K562 (cell line): ENCODE data around the gene MKLN1. TPM values are rescaled to one million over a fixed set of nuclear protein-coding genes. Genes with fewer than 3 reads are reported as not detected.

Experiments
- ARNT ChIP-seq, 2 experiments: fragments of 450-650 bp; IDR thresholded peaks; 2 replicates each; pipeline ENCODE4 v1.6.1; 2016; ENCODE audit warnings: mild to moderate bottlenecking in 1 of 2
- DDX20 ChIP-seq: fragments of 450-650 bp; IDR thresholded peaks from 2 replicates; pipeline ENCODE4 v1.6.1; 2016; ENCODE audit warnings: missing genetic modification characterization, low read depth, mild to moderate bottlenecking, missing compliant biosample characterization, moderate library complexity
- FOXA3 ChIP-seq, 2 experiments: fragments of 450-650 bp in 1 of 2; sonication (generic) in 1 of 2; formaldehyde crosslinking; IDR thresholded peaks in 1 of 2; conservative IDR thresholded peaks in 1 of 2; 2 replicates each; pipeline versions ENCODE4 v1.4.0 to v1.8.0; 2020 to 2022; ENCODE audit warnings: mild to moderate bottlenecking in 2 of 2, missing genetic modification reagents in 1 of 2
- JUND ChIP-seq, 2 experiments: IDR thresholded peaks; 2 replicates in 1 of 2; 3 replicates in 1 of 2; pipeline ENCODE4 v1.6.1; 2011; ENCODE audit warnings: borderline replicate concordance in 2 of 2, low read depth in 2 of 2, low read length in 2 of 2, improper control_type of control experiment in 1 of 2, missing biosample characterization in 1 of 2, missing genetic modification characterization in 1 of 2, missing genetic modification reagents in 1 of 2
- KHSRP ChIP-seq: fragments of 450-650 bp; IDR thresholded peaks from 2 replicates; pipeline ENCODE4 v1.6.1; 2017
- NFATC3 ChIP-seq: fragments of 450-650 bp; IDR thresholded peaks from 2 replicates; pipeline ENCODE4 v1.6.1; 2017; ENCODE audit warnings: mild to moderate bottlenecking
- NFE2 ChIP-seq: IDR thresholded peaks from 2 replicates; pipeline ENCODE4 v1.6.1; 2014; ENCODE audit warnings: antibody characterized with exemption, low read depth
- THAP12 ChIP-seq: fragments of 250-450 bp; sonication (Bioruptor Pico); IDR thresholded peaks from 2 replicates; pipeline ENCODE4 v1.9.0; 2021; ENCODE audit warnings: mild to moderate bottlenecking, inconsistent platforms
- ZNF518B ChIP-seq: fragments of 250-450 bp; sonication (Bioruptor Pico); IDR thresholded peaks from 2 replicates; pipeline ENCODE4 v1.5.0; 2021; ENCODE audit warnings: mild to moderate bottlenecking, moderate library complexity
- polyA plus RNA-seq, 8 experiments: library from polyadenylated mRNA; depleted of rRNA in 4 of 8; stranded (reverse) in 5 of 8; unstranded in 3 of 8; fragments of >200 nt; fragmentation: Nextera tagmentation in 2 of 8; fragmentation: Illumina TruSeq in 1 of 8; extraction: Ambion mirVana in 2 of 8; extraction: Trizol in 1 of 8; gene quantifications; 2 replicates each; pipeline versions ENCODE4 v1.2.1 to v1.2.3, GENCODE V29; 2011 to 2014; ENCODE audit warnings: inconsistent platforms in 1 of 8, missing spikeins in 1 of 8
- total RNA-seq, 7 experiments: library from RNA; depleted of rRNA in 6 of 7; stranded (reverse); fragments of >200 nt in 6 of 7; fragmentation: Illumina TruSeq in 2 of 7; extraction: Trizol in 2 of 7; gene quantifications; 2 replicates each; pipeline versions ENCODE4 v1.2.1 to v1.2.3, GENCODE V29; 2011 to 2021; ENCODE audit warnings: low replicate concordance in 1 of 7
- TF ChIP-seq, protein P1 (sequence below): sonication (generic); formaldehyde crosslinking; IDR thresholded peaks from 2 replicates; pipeline ENCODE4 v1.8.1; 2023; ENCODE audit warnings: missing genetic modification reagents, mild to moderate bottlenecking, borderline replicate concordance
- TF ChIP-seq, protein P2 (sequence below): sonication (generic); formaldehyde crosslinking; IDR thresholded peaks from 2 replicates; pipeline ENCODE4 v1.9.0; 2022; ENCODE audit warnings: mild to moderate bottlenecking, missing genetic modification reagents
- TF ChIP-seq, protein P3 (sequence below): fragments of 450-650 bp; IDR thresholded peaks from 2 replicates; pipeline ENCODE4 v1.6.1; 2016

MKLN1 gene
- total and polyA plus RNA-seq, 9 of the 15 experiments (the other 6 are each of a cell fraction or from before 2014, with no cell fraction given) = 18.6 to 80.4 (median 56.0) TPM

GRCh38 chr7:131325179-131325840 is 2.4 kb upstream of the MKLN1 start (continued):
- TF ChIP-seq JUND (IDR thresholded peaks at IDR 0.05; ENCODE audit: borderline replicate concordance, low read depth, low read length) = peak; percentile 92
- peak; percentile 80; the same call in 2 of the 3 replicates for TF ChIP-seq JUND (tag; IDR thresholded peaks at IDR 0.05; ENCODE audit: borderline replicate concordance, low read depth, low read length)
- no peak for TF ChIP-seq FOXA3 (CRISPR knock-in tag; conservative IDR thresholded peaks at IDR 0.05 in 1 of 2, IDR thresholded peaks at IDR 0.05 in 1 of 2)
- TF ChIP-seq ARNT (IDR thresholded peaks at IDR 0.05) = no peak
- no peak for TF ChIP-seq THAP12
- no peak for TF ChIP-seq ZNF518B
- no peak for TF ChIP-seq NFATC3
- peak; percentile 41; the same call in 1 of the 2 replicates for TF ChIP-seq DDX20 (tag)
- TF ChIP-seq, protein P1, sequence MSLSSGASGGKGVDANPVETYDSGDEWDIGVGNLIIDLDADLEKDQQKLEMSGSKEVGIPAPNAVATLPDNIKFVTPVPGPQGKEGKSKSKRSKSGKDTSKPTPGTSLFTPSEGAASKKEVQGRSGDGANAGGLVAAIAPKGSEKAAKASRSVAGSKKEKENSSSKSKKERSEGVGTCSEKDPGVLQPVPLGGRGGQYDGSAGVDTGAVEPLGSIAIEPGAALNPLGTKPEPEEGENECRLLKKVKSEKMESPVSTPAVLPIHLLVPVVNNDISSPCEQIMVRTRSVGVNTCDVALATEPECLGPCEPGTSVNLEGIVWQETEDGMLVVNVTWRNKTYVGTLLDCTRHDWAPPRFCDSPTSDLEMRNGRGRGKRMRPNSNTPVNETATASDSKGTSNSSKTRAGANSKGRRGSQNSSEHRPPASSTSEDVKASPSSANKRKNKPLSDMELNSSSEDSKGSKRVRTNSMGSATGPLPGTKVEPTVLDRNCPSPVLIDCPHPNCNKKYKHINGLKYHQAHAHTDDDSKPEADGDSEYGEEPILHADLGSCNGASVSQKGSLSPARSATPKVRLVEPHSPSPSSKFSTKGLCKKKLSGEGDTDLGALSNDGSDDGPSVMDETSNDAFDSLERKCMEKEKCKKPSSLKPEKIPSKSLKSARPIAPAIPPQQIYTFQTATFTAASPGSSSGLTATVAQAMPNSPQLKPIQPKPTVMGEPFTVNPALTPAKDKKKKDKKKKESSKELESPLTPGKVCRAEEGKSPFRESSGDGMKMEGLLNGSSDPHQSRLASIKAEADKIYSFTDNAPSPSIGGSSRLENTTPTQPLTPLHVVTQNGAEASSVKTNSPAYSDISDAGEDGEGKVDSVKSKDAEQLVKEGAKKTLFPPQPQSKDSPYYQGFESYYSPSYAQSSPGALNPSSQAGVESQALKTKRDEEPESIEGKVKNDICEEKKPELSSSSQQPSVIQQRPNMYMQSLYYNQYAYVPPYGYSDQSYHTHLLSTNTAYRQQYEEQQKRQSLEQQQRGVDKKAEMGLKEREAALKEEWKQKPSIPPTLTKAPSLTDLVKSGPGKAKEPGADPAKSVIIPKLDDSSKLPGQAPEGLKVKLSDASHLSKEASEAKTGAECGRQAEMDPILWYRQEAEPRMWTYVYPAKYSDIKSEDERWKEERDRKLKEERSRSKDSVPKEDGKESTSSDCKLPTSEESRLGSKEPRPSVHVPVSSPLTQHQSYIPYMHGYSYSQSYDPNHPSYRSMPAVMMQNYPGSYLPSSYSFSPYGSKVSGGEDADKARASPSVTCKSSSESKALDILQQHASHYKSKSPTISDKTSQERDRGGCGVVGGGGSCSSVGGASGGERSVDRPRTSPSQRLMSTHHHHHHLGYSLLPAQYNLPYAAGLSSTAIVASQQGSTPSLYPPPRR (CRISPR knock-in tag) = no peak
- TF ChIP-seq, protein P2, sequence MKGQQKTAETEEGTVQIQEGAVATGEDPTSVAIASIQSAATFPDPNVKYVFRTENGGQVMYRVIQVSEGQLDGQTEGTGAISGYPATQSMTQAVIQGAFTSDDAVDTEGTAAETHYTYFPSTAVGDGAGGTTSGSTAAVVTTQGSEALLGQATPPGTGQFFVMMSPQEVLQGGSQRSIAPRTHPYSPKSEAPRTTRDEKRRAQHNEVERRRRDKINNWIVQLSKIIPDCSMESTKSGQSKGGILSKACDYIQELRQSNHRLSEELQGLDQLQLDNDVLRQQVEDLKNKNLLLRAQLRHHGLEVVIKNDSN (CRISPR knock-in tag) = peak; percentile 41; the same call in 1 of the 2 replicates
- TF ChIP-seq, protein P3, sequence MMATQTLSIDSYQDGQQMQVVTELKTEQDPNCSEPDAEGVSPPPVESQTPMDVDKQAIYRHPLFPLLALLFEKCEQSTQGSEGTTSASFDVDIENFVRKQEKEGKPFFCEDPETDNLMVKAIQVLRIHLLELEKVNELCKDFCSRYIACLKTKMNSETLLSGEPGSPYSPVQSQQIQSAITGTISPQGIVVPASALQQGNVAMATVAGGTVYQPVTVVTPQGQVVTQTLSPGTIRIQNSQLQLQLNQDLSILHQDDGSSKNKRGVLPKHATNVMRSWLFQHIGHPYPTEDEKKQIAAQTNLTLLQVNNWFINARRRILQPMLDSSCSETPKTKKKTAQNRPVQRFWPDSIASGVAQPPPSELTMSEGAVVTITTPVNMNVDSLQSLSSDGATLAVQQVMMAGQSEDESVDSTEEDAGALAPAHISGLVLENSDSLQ = 0 out of 2 replicates have a peak, but pooled peaks have one; percentile 23
- no peak for TF ChIP-seq KHSRP
- TF ChIP-seq NFE2 = no peak
